GM08714 (cell line): ENCODE measurements around the gene LRIT2.

Experiments
- H3K4me3 ChIP-seq: fragments of 200-500 bp; sonication (Bioruptor generic); 2 replicates; pipeline ENCODE4 v1.5.1; 2014; ENCODE audit warnings: mild to moderate bottlenecking, low read length, inconsistent platforms
- ZNF274 ChIP-seq: IDR thresholded peaks from 2 replicates; pipeline ENCODE4 v1.6.1; 2012; ENCODE audit warnings: mild to moderate bottlenecking, low read depth, low read length

Gene LRIT2

DNA sequence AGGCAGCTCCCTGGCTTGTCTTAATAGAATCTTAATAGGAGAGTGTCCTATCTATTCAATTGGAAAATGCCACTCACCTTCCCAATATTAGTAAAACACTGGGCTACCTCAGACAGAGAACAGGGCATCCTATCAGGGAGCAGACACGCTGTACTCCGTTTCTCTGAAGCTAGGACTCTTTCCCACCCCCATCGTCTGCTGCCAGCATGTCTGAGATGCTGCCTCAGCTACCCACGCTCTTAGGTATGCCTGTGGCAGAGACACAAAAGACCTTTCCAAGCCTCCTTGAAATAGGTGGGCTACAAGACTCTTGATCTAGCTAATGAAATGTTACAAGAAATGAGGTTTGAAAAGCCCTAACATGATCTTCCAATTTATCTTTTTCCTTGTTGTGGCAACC lies 2.5 kb upstream of the LRIT2 start:
- no peak overlapping the region for H3K4me3 ChIP-seq
- TF ChIP-seq ZNF274, result no peak

DNA sequence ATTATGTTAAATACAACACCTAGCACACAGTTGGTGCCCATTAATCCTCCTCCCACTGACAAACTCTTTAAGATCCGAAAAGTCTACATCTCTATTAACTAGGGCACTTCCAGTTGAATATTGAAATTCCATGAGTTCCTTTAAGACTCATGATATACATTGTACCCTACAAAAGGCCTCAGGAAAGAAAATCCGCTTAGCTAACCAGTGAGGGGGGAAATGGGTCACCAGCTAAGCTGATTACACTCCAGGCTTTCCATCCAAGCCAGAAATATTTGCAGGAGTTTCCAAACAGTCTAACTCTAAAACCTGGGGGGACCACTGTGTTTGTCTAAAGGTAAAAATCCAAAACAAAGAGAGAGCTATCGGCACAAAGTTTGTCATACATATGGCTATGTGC lies 1.3 kb upstream of the LRIT2 start:
- TF ChIP-seq ZNF274, result no peak
- no peak overlapping the region for H3K4me3 ChIP-seq

DNA sequence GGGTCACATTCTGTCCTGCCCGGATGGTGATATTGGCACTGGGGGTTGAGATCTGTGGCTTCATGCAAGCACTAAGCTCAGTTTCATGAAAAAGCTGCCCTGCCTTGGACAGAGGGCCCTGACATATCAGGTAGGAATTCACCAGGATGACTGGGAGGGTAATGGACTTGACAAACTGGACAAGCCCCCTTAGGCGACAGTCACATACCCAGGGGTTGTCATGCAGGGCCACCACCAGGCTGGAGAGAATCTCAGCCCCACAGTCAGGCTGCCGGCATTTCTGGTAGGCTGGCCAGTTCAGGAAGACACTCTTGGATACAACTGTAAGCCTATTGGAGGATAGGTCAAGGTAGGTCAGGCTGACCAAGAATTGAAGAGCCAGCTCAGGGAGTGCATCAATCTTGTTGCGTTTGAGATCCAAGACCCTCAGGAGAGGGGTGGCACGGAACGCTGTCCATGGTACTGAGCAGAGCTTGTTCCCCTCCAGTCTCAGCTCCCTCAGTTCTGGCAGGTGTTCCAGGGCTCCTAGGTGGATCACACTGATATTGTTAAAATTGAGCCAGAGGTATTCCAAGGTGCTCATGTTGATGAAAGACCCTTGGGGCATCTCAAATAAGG lies 824 bp downstream of the LRIT2 start:
- H3K4me3 ChIP-seq, result no peak overlapping the region
- TF ChIP-seq ZNF274, result no peak

GRCh38 chr10:84221916-84222315 lies 3.4 kb downstream of the LRIT2 start:
- no peak for TF ChIP-seq ZNF274

DNA sequence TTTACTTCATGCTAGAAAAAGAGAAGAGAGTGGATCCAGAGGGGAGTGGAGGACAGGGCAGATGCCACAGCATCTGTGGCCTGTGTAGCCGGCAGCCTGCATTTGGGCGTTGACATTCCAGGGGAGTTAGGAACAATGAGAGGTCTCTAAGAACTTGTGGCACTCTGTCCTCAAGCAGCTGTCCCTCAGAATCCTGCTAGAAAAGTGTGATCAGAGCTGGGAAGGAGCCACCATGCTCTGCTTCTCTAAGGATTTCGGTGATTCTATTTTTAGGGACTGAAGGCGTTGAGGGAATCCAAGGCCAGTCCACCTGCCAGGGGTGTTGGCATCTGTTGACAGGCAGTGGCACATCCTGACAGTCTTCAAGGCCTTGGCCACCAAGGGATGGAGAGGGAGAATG lies 7.6 kb downstream of the LRIT2 start:
- no peak for TF ChIP-seq ZNF274
- H3K4me3 ChIP-seq, result no peak overlapping the region

More at GRCh38 chr10:84221916-84222315, 3.4 kb downstream of the LRIT2 start:
- no peak overlapping the region for H3K4me3 ChIP-seq

- TF ChIP-seq ZNF274, result no peak
- H3K4me3 ChIP-seq, result no peak overlapping the region
These were observed 8.5 kb downstream of the LRIT2 start for GRCh38 chr10:84216834-84217233.

DNA sequence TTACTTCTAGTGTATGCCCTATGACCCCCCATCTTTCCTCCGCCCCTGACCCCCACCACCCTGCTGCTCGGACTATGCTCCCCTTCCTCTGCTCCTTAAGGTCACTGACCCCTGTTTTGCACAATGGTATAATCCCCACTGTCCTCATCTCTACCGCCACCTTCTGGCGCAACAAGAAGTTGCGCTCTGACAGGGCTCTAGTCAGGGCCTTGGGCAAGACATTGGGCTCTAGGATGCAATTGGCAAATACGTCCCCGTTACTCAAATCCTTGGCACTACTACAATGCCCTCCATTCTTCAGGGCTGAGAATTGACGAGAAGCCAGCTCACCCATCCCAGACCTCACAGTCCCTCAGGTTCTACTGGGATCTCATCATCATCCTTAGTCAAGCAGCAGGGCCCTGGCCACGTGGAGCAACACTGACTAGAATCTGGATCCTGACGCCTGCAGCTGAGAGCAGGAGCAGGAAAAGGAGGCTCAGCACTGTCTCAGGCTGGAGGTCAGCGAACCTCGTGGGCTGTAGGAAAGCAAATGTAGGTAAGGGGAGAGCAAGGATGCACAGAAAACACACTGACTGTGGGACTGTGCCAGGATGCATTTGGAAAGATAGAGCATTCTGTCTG lies 10.6 kb downstream of the LRIT2 start:
- H3K4me3 ChIP-seq, result no peak overlapping the region

GRCh38 chr10:84214046-84214572 lies 11.2 kb downstream of the LRIT2 start:
- no peak overlapping the region for H3K4me3 ChIP-seq
- no peak for TF ChIP-seq ZNF274

More for the DNA sequence above, 10.6 kb downstream of the LRIT2 start:
- TF ChIP-seq ZNF274, result no peak

- TF ChIP-seq ZNF274, result no peak
- H3K4me3 ChIP-seq, result no peak overlapping the region
These were observed 12.3 kb downstream of the LRIT2 start for GRCh38 chr10:84213076-84213475.

DNA sequence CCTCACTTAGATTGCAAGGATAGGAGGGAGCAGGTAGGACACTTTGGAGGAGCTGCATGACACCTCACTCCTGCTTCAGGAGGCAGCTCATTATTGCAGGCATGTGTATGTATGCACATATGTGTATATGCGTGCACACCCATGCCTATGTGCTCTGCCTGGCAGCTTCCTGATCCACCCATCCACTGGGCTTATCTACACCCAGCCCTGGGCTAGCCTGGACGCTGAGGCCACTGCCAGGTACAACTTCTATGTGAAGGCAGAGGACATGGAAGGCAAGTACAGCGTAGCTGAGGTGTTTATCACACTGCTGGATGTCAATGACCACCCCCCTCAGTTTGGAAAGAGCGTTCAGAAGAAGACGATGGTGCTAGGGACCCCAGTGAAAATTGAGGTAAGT lies 13.3 kb downstream of the LRIT2 start:
- no peak for TF ChIP-seq ZNF274
- H3K4me3 ChIP-seq, result no peak overlapping the region

GRCh38 chr10:84211566-84211965 lies 13.8 kb downstream of the LRIT2 start:
- H3K4me3 ChIP-seq, result no peak overlapping the region
- no peak for TF ChIP-seq ZNF274

DNA sequence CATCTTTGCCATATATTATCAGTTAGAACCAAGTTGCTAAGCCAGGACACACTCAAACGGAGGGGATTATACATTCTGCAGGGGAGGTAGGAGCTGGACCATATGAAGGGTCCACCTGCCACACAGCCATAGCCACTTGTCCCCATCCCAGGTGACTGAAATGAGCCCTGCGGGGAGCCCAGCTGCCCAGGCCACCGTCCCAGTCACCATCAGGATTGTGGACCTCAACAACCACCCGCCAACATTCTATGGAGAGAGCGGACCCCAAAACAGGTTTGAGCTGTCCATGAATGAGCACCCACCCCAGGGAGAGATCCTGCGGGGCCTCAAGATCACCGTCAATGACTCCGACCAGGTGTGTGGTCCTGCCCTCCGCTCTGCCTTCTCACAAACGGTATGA lies 17.3 kb downstream of the LRIT2 start:
- TF ChIP-seq ZNF274, result no peak
- H3K4me3 ChIP-seq, result no peak overlapping the region

- no peak for TF ChIP-seq ZNF274
- H3K4me3 ChIP-seq, result no peak overlapping the region
These were observed 19.4 kb downstream of the LRIT2 start for GRCh38 chr10:84205853-84206525.

DNA sequence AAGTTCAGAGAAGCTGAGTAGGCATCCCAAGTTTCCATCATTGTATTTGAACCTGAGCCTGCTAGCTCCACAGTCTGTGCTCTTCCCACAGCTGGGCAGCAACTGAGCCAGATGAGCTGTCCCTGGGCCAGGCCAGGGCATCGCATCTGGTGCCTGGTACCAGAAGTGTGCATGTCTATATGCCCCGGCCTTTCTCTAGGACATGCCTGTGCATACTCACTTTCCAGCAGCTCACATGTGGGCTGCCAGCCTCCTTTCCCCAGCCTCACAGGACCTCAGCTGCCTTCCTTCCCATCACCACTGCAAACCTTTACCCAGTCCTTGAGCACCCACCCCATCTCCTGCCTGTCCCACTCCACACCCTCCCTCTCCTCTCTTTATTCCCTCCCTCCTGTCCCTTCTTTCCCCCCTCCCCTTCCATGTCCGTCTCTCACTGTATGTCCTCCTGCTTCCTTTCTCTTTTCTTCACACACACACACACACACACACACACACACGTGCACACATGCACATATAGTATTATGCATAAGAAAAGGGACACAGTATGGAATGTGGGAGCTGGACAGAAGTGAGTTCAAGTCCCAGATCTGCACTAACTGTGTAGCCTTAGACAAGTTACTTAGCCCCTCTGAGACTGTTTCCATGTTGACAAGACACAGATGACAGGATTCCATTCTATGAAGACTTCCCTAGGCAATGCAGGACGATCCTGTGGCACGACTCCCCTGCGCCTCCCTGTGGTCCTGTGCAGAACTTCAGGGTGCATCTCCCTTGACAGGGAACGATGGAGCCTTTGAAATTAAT lies 20.1 kb downstream of the LRIT2 start:
- no peak overlapping the region for H3K4me3 ChIP-seq

More for the DNA sequence above, 20.1 kb downstream of the LRIT2 start:
- no peak for TF ChIP-seq ZNF274
